NCI-H187 treated with DMSO at 0.1 percent for 48 hours (cell line): ENCODE results near the gene TRIM40.

ENCODE experiments used
- DNase-seq: peaks from one replicate; lab custom pipeline; 2025; lab: John Stamatoyannopoulos, UW

TRIM40 gene

GRCh38 chr6:30149234-30149633, 13.3 kb downstream of the TRIM40 start:
- no peak for DNase-seq

DNA sequence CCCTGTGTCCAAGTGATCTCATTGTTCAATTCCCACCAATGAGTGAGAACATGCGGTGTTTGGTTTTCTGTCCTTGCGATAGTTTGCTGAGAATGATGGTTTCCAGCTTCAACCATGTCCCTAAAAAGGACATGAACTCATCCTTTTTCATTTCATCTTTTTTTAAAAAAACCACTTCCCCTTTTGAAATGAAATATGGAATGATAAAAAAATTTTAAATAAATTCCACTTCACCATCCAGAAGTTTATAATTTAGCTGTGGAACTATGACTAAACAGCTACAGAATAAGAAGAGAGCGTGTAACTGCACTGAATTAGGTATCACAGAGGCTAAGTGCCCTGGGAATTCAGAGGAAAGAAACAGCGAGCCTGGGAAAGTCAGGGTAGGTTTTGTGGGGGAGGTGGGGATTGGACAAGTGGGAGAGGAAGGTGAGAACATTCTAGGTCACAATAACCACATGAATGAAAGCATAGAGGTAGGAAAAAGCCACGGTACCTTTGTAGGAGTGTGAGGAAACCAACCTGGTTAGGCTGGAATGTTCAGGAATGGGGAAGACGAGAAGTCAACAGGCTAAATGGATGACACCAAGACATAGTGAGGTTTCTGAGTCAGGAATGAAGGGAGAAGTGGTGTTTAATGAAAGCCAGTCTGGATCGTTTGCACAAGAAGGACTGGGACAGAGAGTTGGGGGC, 14.1 kb downstream of the TRIM40 start:
- DNase-seq: no peak

- no peak for DNase-seq
Measured at GRCh38 chr6:30150671-30151395, 14.9 kb downstream of the TRIM40 start.

GRCh38 chr6:30151580-30151979, 15.6 kb downstream of the TRIM40 start:
- no peak for DNase-seq

DNA sequence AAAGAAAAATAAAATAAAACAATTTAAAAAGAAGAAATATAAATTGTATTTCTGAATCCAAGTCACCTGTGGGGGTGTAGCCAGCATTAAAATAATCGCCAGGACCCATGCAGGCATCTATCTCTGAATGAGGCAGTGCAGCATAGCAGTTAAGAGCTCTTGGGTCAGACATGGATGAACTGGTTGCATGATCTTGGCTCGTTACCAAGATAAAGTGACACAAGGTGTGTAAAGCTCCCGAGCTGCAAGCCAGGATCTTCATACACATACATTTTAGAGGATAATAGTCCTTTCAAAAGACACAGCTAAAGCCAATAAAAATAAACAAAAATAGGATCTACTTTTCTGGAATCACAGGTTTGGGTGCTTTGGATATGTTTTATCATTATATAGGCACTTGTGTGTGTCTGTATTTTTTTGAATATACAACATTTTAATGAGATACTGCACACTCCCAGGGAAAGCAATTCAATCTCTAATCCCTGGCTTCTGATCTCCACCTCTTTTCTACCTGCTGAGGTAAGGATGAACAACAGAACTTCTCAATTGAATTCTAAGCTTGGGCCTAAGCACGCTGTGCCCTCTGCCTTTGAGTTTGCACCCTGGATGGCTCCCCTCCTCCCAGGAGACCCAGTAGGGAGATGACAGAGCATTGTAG, 16.2 kb downstream of the TRIM40 start:
- DNase-seq: no peak

- DNase-seq: no peak
Measured at GRCh38 chr6:30152910-30153610, 17.1 kb downstream of the TRIM40 start.

DNA sequence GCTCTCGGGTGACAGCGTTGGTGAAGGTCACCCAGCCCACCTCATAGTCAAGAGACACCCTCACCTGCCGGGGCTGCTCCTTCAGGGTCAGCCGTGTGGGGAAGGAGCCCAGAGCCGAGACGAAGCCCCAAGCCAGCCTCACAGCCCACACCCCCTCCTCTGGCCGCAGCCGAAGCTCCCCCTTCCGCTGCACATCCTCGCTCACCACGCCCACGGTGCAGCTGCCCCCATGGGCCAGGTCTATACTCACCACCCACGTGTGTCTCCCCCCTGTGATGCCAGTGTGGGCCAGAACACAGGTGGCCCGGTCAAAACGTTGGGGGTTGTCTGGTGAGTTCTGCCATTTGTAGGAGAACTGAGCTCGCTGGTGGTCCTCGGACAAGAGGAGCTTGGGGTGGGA, 18.1 kb downstream of the TRIM40 start:
- no peak for DNase-seq

GRCh38 chr6:30154709-30155519, 19.0 kb downstream of the TRIM40 start:
- no peak for DNase-seq

DNA sequence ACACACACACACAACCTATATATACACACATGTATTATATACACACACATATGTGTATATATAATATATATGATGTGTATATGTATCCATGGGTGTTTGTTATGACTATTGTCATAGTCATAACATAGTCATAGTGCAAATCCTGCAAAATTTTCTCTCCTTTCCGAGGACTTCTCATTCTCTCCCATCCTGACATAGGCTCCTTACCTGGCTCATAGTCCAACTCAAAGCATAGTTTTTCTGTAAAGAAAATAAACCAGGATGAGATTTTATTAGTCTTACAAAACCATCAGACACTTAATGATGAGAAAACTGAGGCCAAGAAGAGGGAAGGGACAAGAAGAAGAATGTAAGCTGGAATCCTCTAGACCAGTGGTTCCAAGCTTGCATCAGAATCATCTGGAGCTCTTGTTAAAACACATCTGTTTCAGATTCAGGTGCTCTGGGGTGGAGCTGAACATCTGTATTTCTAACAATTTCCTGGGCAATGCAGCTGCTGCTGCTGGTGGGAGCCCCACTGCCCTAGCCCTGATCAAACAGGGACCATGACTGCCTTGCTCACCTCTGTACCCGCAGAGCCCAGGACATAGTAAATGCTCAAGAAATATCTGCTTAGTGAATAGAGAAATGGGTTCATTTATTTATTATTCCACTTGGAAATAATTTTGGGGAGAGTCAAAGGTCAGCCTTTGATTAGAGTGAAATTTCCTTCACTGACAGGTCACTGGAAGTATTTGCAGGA, 19.8 kb downstream of the TRIM40 start:
- DNase-seq: no peak

- no peak for DNase-seq
Measured at GRCh38 chr6:30156262-30156599, 20.3 kb downstream of the TRIM40 start.

DNA sequence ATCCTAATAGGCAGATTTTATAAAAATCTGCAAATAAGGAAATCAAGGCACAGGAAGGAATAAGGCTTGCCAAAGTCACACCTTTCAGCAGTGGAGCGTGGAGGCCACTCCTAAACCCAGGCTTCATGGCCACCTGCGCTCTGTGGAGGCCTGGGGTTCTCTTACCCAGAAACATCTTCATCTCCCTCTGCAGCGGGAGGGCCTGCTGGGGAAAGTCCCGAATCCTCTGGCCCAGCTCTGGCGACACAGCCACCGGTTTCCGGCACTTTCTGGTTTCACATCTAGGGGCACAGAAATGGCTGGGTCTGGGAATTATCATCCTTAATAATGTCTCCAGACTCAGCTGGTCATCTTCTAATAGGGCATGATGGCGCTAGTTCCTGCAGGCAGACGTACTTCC, 20.8 kb downstream of the TRIM40 start:
- DNase-seq: no peak

DNA sequence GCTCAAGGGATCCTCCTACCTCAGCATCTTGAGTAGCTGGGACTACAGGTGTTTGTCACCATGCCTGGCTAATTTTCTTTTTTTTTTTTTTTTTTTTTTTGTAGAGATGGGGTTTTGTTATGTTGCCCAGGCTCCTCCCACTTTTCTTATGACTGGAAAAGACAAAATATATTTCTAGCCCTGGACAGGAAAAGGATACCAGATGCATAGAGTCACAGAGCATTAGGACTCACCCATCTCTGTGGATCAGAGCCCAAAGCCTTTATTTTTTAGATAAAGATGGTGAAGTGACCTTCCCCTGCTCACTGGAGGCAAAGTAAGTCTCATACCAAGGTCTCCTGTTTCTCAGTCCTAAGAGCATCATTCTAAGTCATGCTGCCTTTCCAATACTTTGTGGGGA, 21.6 kb downstream of the TRIM40 start:
- DNase-seq: no peak

DNA sequence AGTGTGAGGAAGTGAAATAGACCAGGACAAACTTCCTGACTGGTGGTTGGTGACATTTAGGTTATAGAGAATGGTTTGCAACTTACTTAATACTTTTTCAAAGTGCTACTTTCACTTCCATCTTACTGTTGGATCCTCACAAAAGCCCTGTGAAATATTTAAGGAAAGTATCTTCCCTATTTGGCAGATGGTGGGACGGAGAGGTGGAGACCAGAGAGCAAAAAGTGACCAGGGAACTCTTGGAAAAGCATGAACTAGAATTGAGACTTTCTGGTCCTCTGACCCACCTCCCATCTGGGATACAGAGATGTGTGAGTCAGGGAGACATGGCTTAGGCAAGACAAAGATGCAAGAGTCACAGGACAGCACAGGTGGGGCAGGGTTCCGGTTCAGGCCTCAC, 22.1 kb downstream of the TRIM40 start:
- DNase-seq: no peak

GRCh38 chr6:30158475-30159040, 22.6 kb downstream of the TRIM40 start:
- no peak for DNase-seq

- no peak for DNase-seq
Measured at GRCh38 chr6:30160008-30160784, 24.3 kb downstream of the TRIM40 start.

- no peak for DNase-seq
Measured at GRCh38 chr6:30160785-30161531, 25.0 kb downstream of the TRIM40 start, which contains the start of gene TRIM10. TRIM10 (minus strand) TSS chr6:30161211; CDS start chr6:30160858, 353 bp downstream.

GRCh38 chr6:30162265-30163089, 26.5 kb downstream of the TRIM40 start:
- no peak for DNase-seq
